ENCODE results near the gene LPAR1.

DNA sequence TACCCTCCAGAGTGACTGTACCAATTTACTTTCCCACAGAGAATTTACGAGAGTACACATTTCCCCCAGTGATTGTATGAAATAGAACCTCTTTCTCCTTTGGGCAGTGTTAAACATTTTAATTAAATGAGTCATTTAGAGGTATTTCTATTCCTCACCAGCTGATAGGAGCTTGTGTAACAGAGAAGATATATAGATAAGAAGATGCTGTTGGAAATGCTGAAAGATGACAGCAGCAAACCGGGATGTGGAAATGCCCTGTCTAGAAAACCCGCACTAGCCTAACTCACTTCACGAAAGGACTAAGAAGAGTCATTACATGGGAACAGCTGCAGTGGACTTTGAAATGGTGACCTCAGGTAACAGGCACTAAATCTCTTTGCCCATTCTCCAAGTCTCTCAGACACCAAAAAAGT lies 68.3 kb downstream of the LPAR1 start:
- no peak for TF ChIP-seq EZH2 (IDR thresholded peaks at IDR 0.05; ENCODE audit: borderline replicate concordance, insufficient read depth, low read depth, low read length, poor library complexity, severe bottlenecking)
- TF ChIP-seq, protein P1, sequence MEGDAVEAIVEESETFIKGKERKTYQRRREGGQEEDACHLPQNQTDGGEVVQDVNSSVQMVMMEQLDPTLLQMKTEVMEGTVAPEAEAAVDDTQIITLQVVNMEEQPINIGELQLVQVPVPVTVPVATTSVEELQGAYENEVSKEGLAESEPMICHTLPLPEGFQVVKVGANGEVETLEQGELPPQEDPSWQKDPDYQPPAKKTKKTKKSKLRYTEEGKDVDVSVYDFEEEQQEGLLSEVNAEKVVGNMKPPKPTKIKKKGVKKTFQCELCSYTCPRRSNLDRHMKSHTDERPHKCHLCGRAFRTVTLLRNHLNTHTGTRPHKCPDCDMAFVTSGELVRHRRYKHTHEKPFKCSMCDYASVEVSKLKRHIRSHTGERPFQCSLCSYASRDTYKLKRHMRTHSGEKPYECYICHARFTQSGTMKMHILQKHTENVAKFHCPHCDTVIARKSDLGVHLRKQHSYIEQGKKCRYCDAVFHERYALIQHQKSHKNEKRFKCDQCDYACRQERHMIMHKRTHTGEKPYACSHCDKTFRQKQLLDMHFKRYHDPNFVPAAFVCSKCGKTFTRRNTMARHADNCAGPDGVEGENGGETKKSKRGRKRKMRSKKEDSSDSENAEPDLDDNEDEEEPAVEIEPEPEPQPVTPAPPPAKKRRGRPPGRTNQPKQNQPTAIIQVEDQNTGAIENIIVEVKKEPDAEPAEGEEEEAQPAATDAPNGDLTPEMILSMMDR (IDR thresholded peaks at IDR 0.05), result no peak

Measured in B cell (primary cell).